Suprapubic skin (tissue), 4 donors: ENCODE results near the gene SDC1. TPM values are rescaled to one million over a fixed set of nuclear protein-coding genes. Genes with fewer than 3 reads are reported as not detected.

Experiments
- DNase-seq, 2 donors: peaks; one replicate each; pipeline ENCODE4 v3.0.0-alpha.2; 2019; ENCODE audit warnings: low spot score in 2 of 2
- H3K27ac ChIP-seq: fragments of 200-600 bp; sonication (generic); one replicate; pipeline ENCODE4 v1.5.1; 2019
- H3K27me3 ChIP-seq: fragments of 200-600 bp; sonication (generic); one replicate; pipeline ENCODE4 v1.5.1; 2019
- H3K36me3 ChIP-seq: fragments of 200-600 bp; sonication (generic); one replicate; pipeline ENCODE4 v1.5.1; 2019
- H3K4me1 ChIP-seq: fragments of 200-600 bp; sonication (generic); one replicate; pipeline ENCODE4 v1.5.1; 2019
- H3K4me3 ChIP-seq: fragments of 200-600 bp; sonication (generic); one replicate; pipeline ENCODE4 v1.5.1; 2019; ENCODE audit warnings: mild to moderate bottlenecking
- H3K9me3 ChIP-seq: fragments of 200-600 bp; sonication (generic); one replicate; pipeline ENCODE4 v1.5.1; 2019
- EP300 ChIP-seq: sonication (generic); formaldehyde crosslinking; IDR thresholded peaks from one replicate; pipeline ENCODE4 v1.6.1; 2017; ENCODE audit warnings: antibody characterized with exemption
- POLR2A ChIP-seq, 2 donors: fragments of 450-650 bp; IDR thresholded peaks; one replicate each; pipeline ENCODE4 v1.6.1; 2017; ENCODE audit warnings: antibody characterized with exemption in 2 of 2, mild to moderate bottlenecking in 2 of 2, moderate library complexity in 2 of 2
- POLR2AphosphoS5 ChIP-seq, 3 donors: sonication (generic); formaldehyde crosslinking; IDR thresholded peaks; one replicate each; pipeline ENCODE4 v1.6.1; 2017; ENCODE audit warnings: antibody characterized with exemption in 3 of 3
- WGBS: methylation state at CpG from one replicate; pipeline ENCODE4 v1.1.5; 2018; 5-methylcytosine and 5-hydroxymethylcytosine counted together
- total RNA-seq, 4 donors: library from RNA; depleted of rRNA; stranded (reverse); fragments of >200 nt; gene quantifications; one replicate each; pipeline ENCODE4 v1.1.0, GENCODE V29; 2016
- TF ChIP-seq, protein P1 (sequence below), 2 donors: fragments of 200-600 bp in 1 of 2; fragments of 450-650 bp in 1 of 2; sonication (generic) in 1 of 2; IDR thresholded peaks; one replicate each; pipeline ENCODE4 v1.5.1; 2016 to 2019; ENCODE audit warnings: antibody characterized with exemption in 2 of 2, mild to moderate bottlenecking in 1 of 2, moderate library complexity in 1 of 2

SDC1 gene
- total RNA-seq, 4 donors from 2014 or later, result 258 to 892 (median 636) TPM

DNA sequence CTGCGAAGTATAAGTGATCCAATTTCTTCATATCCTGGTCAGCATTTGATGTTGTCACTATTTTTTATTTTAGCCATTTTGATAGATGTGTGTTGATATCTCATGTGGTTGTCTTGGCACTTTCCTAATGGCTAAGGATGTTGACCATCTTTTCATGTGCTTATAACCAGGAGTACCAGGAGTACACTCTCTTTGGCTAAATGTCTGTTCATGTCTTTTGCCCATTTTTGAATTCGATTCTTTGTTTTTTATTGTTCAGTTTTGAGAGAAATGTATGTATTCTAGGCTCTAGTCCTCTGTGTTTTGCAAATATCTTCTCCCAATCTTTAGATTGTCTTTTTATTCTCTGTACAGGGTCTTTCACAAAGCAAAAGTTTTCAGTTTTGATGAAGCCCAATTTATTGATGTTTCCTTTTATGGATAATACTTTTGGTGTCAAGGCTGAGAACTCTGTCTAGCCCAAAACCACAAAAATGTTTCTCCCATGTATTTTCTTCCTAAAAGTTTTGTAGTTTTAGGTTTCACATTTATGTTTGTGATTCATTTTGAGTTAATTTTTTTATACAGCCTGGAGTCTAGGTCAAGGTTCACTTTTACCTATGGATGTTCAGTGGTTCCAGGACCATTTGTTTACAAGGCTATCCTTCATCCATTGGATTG is 65.4 kb downstream of the SDC1 start:
- 94% methylated on average over 2 of the region's 2 CpGs for WGBS
- DNase-seq, result no peak
- no peaks in the 10 kb centered on the region for H3K4me1 ChIP-seq

GRCh38 chr2:20157193-20157891 is 67.6 kb downstream of the SDC1 start:
- no peak for TF ChIP-seq POLR2AphosphoS5 (IDR thresholded peaks at IDR 0.05)
- TF ChIP-seq EP300, result no peak
- TF ChIP-seq, protein P1, sequence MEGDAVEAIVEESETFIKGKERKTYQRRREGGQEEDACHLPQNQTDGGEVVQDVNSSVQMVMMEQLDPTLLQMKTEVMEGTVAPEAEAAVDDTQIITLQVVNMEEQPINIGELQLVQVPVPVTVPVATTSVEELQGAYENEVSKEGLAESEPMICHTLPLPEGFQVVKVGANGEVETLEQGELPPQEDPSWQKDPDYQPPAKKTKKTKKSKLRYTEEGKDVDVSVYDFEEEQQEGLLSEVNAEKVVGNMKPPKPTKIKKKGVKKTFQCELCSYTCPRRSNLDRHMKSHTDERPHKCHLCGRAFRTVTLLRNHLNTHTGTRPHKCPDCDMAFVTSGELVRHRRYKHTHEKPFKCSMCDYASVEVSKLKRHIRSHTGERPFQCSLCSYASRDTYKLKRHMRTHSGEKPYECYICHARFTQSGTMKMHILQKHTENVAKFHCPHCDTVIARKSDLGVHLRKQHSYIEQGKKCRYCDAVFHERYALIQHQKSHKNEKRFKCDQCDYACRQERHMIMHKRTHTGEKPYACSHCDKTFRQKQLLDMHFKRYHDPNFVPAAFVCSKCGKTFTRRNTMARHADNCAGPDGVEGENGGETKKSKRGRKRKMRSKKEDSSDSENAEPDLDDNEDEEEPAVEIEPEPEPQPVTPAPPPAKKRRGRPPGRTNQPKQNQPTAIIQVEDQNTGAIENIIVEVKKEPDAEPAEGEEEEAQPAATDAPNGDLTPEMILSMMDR (IDR thresholded peaks at IDR 0.05), result no peak
- TF ChIP-seq POLR2A (IDR thresholded peaks at IDR 0.05), result no peak
- Histone ChIP-seq H3K4me3 (no peak overlapping the region), H3K36me3 (no peaks in the 10 kb centered on the region), H3K27ac (no peak overlapping the region), H3K4me1 (peaks cover 4% of the 10 kb centered on the region), H3K9me3 (no peaks in the 10 kb centered on the region), H3K27me3 (no peaks in the 10 kb centered on the region)
- DNase-seq, result peak in 1 of 2 donors; percentile 20
- 40% methylated on average over 8 of the region's 8 CpGs for WGBS

More for the DNA sequence above, 65.4 kb downstream of the SDC1 start:
- no peaks in the 10 kb centered on the region for H3K27me3 ChIP-seq
- H3K27ac ChIP-seq, result no peak overlapping the region
- H3K4me3 ChIP-seq, result no peak overlapping the region
- TF ChIP-seq, protein P1 (IDR thresholded peaks at IDR 0.05), result no peak
- TF ChIP-seq POLR2AphosphoS5 (IDR thresholded peaks at IDR 0.05) (no peak), EP300 (no peak), POLR2A (IDR thresholded peaks at IDR 0.05) (no peak)
- no peaks in the 10 kb centered on the region for H3K9me3 ChIP-seq
- no peaks in the 10 kb centered on the region for H3K36me3 ChIP-seq

GRCh38 chr2:20156836-20157192 is 68.1 kb downstream of the SDC1 start:
- peak in 1 of 2 donors; percentile 34 for DNase-seq
- H3K27ac ChIP-seq, result no peak overlapping the region
- WGBS, result 83% methylated on average over 3 of the region's 3 CpGs

DNA sequence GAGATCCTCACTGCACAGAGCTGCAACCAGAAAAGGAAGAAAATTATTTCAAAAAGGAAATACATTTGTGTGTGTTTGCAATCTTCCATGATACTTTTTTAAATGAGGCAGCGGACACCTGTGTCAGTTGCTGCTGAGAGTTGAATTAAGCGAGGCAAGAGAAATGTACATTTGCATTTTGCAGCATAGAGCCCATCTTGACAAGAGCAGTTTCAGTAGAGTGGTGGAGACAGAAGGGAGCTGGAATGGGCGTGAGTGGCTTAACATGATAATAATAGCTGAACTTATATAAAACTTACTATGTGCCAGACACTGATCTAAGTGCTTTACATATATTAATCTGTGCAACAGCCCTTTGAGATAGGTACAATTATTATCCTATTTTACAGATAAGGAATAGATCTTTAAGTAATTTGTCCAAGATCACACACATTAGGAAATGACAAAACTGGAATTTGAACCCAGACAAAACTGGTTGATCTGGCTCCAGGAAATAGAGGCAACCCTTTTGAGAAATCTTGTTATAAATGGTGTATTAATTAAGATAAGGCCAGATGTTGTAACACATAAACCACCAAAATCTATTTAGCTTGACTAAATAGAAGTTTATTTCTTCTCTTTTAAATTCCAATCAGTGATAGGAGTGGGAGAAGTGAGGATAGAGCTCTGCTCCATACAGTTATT is 68.7 kb downstream of the SDC1 start:
- 95% methylated on average over 3 of the region's 3 CpGs for WGBS
- Histone ChIP-seq H3K4me1 (peaks cover 4% of the 10 kb centered on the region), H3K4me3 (no peak overlapping the region), H3K9me3 (no peaks in the 10 kb centered on the region), H3K36me3 (no peaks in the 10 kb centered on the region), H3K27me3 (no peaks in the 10 kb centered on the region), H3K27ac (no peak overlapping the region)
- DNase-seq, result no peak
- TF ChIP-seq, protein P1 (IDR thresholded peaks at IDR 0.05), result no peak
- TF ChIP-seq POLR2AphosphoS5 (IDR thresholded peaks at IDR 0.05), result no peak

More at GRCh38 chr2:20156836-20157192, 68.1 kb downstream of the SDC1 start:
- Histone ChIP-seq H3K9me3 (no peaks in the 10 kb centered on the region), H3K36me3 (no peaks in the 10 kb centered on the region), H3K4me3 (no peak overlapping the region), H3K4me1 (peaks cover 4% of the 10 kb centered on the region), H3K27me3 (no peaks in the 10 kb centered on the region)
- TF ChIP-seq, protein P1 (IDR thresholded peaks at IDR 0.05), result no peak
- TF ChIP-seq EP300, result no peak
- TF ChIP-seq POLR2A (IDR thresholded peaks at IDR 0.05), result no peak
- TF ChIP-seq POLR2AphosphoS5 (IDR thresholded peaks at IDR 0.05), result no peak
